ENCODE data around the gene IBA57. TPM values are rescaled to one million over a fixed set of nuclear protein-coding genes. Genes with fewer than 3 reads are reported as not detected.

Gene IBA57
- total and polyA plus RNA-seq, 2 of the 8 experiments (the other 6 are each of a cell fraction or from before 2014, with no cell fraction given) = 2.6 to 5.9 TPM

GRCh38 chr1:228190778-228191177 is 25.2 kb downstream of the IBA57 start:
- Histone ChIP-seq H2AFZ (ENCODE audit: low read length) (no peak overlapping the region), H4K20me1 (replicated peaks in 1 of 2; ENCODE audit: control insufficient read depth in 1 of 2, insufficient read depth in 2 of 2, low read length in 2 of 2) (no peaks in the 10 kb centered on the region), H3K79me2 (ENCODE audit: control insufficient read depth in 1 of 2, insufficient read depth in 2 of 2, low read length in 2 of 2) (no peaks in the 10 kb centered on the region), H4K8ac (ENCODE audit: extremely low read depth, insufficient read depth, low read length) (no peak overlapping the region), H3K27ac (ENCODE audit: low read depth, low read length) (no peak overlapping the region), H2BK12ac (ENCODE audit: low read depth, low read length) (no peak overlapping the region), H3K56ac (replicated peaks; ENCODE audit: insufficient read length, low read depth, low read length) (no peak overlapping the region), H2AK5ac (ENCODE audit: low read depth, low read length) (no peak overlapping the region), H3K9ac (replicated peaks in 1 of 4; ENCODE audit: extremely low read depth in 1 of 4, low read depth in 3 of 4, low read length in 3 of 4) (no peak overlapping the region), H3K36me3 (ENCODE audit: control insufficient read depth in 2 of 4, insufficient read depth in 4 of 4, low read length in 3 of 4) (no peaks in the 10 kb centered on the region), H4K91ac (replicated peaks; ENCODE audit: insufficient read length, low read length) (no peak overlapping the region), H3K27me3 (replicated peaks in 1 of 4; ENCODE audit: control insufficient read depth in 3 of 4, extremely low read depth in 1 of 4, insufficient read depth in 3 of 4, low read length in 3 of 4) (no peaks in the 10 kb centered on the region), H2BK120ac (replicated peaks; ENCODE audit: low read depth, low read length) (no peak overlapping the region), H3K4me1 (replicated peaks in 1 of 4; ENCODE audit: control insufficient read depth in 3 of 4, insufficient read depth in 4 of 4, low read length in 3 of 4) (no peaks in the 10 kb centered on the region), H3K14ac (ENCODE audit: insufficient read length) (no peak overlapping the region), H3K23ac (ENCODE audit: insufficient read length) (no peak overlapping the region), H3K23me2 (ENCODE audit: low read depth, low read length) (no peaks in the 10 kb centered on the region), H3K9me3 (ENCODE audit: insufficient read depth in 2 of 2, low read depth in 1 of 2, low read length in 1 of 2) (no peaks in the 10 kb centered on the region), H3K4me3 (ENCODE audit: extremely low read depth in 1 of 4, insufficient read depth in 2 of 4, low read depth in 3 of 4, low read length in 4 of 4) (no peak overlapping the region), H2BK20ac (ENCODE audit: low read length) (no peak overlapping the region), H2BK5ac (ENCODE audit: low read depth, low read length) (no peak overlapping the region), H4K5ac (ENCODE audit: insufficient read length, low read depth, low read length) (no peak overlapping the region), H3K79me1 (ENCODE audit: low read depth, low read length) (no peaks in the 10 kb centered on the region), H2BK15ac (ENCODE audit: low read length) (no peak overlapping the region), H3K18ac (ENCODE audit: extremely low read depth, low read length) (no peak overlapping the region), H3K4me2 (ENCODE audit: insufficient read depth in 1 of 2, low read depth in 2 of 2, low read length in 2 of 2) (no peak overlapping the region), H3K4ac (replicated peaks; ENCODE audit: insufficient read length, low read depth, low read length) (no peak overlapping the region)
- whole genome bisulfite sequencing, 2 experiments (ENCODE audit: extremely low coverage in 1 of 2, insufficient coverage in 1 of 2, insufficient read length in 1 of 2, insufficient replicate concordance in 2 of 2, low coverage in 1 of 2, low lambda C conversion rate in 2 of 2, missing lambda C conversion rate in 1 of 2) = 84% methylated on average over 5 of the region's 5 CpGs; no CpG with 5 or more reads in 1 of the 2 experiments
- DNase-seq (ENCODE audit: low read depth in 1 of 2, low spot score in 2 of 2) = no peak
- POLR2A ChIA-PET (ENCODE audit: partially characterized antibody) = no interaction called here
- CTCF ChIA-PET (ENCODE audit: partially characterized antibody) = interaction anchor here (0.8 to 1.0 kb wide), 2 partner anchors 14 to 34 kb away, joined by 3 to 4 read pairs; no protein-coding TSS in a partner anchor
- FAIRE-seq = no peak
- no peak for TF ChIP-seq NANOG (IDR thresholded peaks at IDR 0.05; ENCODE audit: insufficient read depth, low read depth, low read length, poor library complexity, severe bottlenecking)
- no peak for TF ChIP-seq CTBP2 (IDR thresholded peaks at IDR 0.05; ENCODE audit: borderline replicate concordance, insufficient read depth, insufficient read length, low read length)
- no peak for TF ChIP-seq BRCA1 (IDR thresholded peaks at IDR 0.05; ENCODE audit: low read depth, low read length)
- no peak for TF ChIP-seq ASH2L (IDR thresholded peaks at IDR 0.05; ENCODE audit: low read length)
- TF ChIP-seq SUZ12 (IDR thresholded peaks at IDR 0.05; ENCODE audit: low read length) = no peak
- no peak for TF ChIP-seq POLR2A (IDR thresholded peaks at IDR 0.05; ENCODE audit: control extremely low read depth in 1 of 2, low read depth in 2 of 2, low read length in 2 of 2)
- no peak for TF ChIP-seq RFX5 (IDR thresholded peaks at IDR 0.05; ENCODE audit: borderline replicate concordance, low read depth, low read length)
- TF ChIP-seq JUN (IDR thresholded peaks at IDR 0.05; ENCODE audit: low read depth, low read length) = no peak
- TF ChIP-seq CHD1 (IDR thresholded peaks at IDR 0.05; ENCODE audit: low read depth, low read length) = no peak
- no peak for TF ChIP-seq SP1 (IDR thresholded peaks at IDR 0.05; ENCODE audit: low read depth, low read length)
- TF ChIP-seq RNF2 (IDR thresholded peaks at IDR 0.05; ENCODE audit: borderline replicate concordance, low read depth, low read length, missing control alignments, poor library complexity, severe bottlenecking) = no peak
- no peak for TF ChIP-seq CEBPB (IDR thresholded peaks at IDR 0.05; ENCODE audit: low read depth, low read length)
- TF ChIP-seq KDM5A (IDR thresholded peaks at IDR 0.05; ENCODE audit: low read length) = no peak
- no peak for TF ChIP-seq ATF2 (IDR thresholded peaks at IDR 0.05; ENCODE audit: low read length)
